Lower leg skin (tissue), 3 donors: Measurements from ENCODE around the gene CREBRF.

Experiments
- POLR2A ChIP-seq, 2 donors: fragments of 450-650 bp; IDR thresholded peaks; one replicate each; pipeline ENCODE4 v1.6.1; 2016 to 2017; ENCODE audit warnings: antibody characterized with exemption in 2 of 2, mild to moderate bottlenecking in 1 of 2, moderate library complexity in 1 of 2
- TF ChIP-seq, protein P1 (sequence below), 3 donors: fragments of 450-650 bp; IDR thresholded peaks; one replicate each; pipeline ENCODE4 v1.5.1; 2016; ENCODE audit warnings: antibody characterized with exemption in 3 of 3, mild to moderate bottlenecking in 3 of 3, moderate library complexity in 2 of 3

DNA sequence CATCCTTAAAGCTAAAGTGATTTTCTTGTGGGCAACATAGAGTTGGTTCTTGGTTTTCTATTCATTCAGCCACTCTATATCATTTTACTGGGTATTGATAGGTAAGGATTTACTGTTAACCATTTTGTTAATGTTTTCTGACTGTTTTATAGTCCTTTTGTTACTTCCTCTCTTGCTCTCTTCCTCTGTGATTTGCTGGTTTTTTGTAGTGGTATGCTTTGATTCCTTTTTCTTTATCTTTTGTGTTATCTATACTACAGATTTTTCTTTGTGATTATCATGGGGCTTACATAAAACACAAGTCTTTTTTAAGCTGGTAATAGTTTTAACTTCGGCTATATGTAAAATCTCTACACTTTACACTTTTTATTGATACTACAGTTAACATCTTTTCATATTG is 43.3 kb downstream of the CREBRF start:
- TF ChIP-seq, protein P1, sequence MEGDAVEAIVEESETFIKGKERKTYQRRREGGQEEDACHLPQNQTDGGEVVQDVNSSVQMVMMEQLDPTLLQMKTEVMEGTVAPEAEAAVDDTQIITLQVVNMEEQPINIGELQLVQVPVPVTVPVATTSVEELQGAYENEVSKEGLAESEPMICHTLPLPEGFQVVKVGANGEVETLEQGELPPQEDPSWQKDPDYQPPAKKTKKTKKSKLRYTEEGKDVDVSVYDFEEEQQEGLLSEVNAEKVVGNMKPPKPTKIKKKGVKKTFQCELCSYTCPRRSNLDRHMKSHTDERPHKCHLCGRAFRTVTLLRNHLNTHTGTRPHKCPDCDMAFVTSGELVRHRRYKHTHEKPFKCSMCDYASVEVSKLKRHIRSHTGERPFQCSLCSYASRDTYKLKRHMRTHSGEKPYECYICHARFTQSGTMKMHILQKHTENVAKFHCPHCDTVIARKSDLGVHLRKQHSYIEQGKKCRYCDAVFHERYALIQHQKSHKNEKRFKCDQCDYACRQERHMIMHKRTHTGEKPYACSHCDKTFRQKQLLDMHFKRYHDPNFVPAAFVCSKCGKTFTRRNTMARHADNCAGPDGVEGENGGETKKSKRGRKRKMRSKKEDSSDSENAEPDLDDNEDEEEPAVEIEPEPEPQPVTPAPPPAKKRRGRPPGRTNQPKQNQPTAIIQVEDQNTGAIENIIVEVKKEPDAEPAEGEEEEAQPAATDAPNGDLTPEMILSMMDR (IDR thresholded peaks at IDR 0.05) = no peak
- TF ChIP-seq POLR2A (IDR thresholded peaks at IDR 0.05) = no peak
